ENCODE results near the gene ASTN2.
"Not testable (repeated sequence)": the region's sequence is repeated elsewhere in the genome, so short reads cannot be mapped to it uniquely, and the experiment has no call there.

The ASTN2 gene

DNA sequence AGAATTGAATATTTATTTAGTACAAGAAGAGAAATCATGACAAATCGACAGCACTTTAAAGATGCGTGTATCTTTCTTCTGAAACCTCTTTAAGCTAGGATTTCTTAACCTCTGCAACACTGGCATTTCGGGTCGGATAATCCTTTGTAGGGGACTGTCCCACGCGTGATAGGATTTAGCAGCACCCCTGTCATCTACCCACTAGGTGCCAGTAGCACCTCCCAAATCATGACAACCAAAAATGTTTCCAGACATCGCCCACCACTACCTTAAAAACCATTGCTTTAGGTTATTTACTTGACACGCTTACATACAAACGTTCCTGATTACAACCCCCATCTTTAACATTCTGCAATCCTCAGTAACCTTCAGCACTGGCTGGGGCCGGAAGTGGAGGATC lies 504.7 kb downstream of the ASTN2 start:
- DNase-seq (ENCODE audit: low spot score), result no peak

DNA sequence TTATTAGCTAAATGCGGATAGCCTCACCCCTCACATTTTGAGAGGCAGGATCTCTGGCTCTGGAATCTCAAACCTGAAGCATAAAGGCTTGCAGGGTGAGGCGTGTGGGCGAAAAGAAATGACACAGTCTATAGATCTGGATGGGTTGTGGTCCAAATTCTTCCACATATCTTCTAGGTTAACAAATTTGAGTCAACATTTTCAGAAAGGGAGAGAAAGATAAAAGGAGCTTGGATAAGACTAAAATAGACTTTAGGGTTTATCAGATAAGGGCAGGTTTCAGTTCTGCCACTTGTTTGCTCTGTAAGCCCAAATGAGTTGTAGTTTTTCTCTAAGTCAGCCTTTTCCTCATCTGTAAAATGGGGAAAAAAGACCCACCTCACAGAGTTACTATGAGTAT lies 506.9 kb downstream of the ASTN2 start:
- DNase-seq (ENCODE audit: low spot score), result no peak

DNA sequence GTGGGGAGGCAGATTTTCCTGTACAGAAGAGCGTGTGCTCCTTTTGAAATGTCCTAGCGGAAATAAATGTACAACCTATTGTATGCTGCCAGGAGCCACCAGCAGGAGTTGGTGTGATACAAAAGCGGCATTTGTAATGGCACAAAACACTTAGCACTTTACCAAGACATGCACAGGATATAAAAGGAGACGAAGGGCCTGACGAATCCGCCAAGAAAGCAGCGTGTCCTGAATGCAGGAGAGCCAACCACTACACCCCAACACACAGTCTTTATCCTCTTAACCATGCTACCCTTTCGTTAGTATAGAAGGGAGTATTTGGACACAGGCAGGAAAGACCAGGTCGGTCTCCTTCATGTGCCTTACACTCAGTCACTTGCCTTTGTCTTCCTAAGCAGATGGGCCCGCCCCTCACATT lies 509.7 kb downstream of the ASTN2 start:
- DNase-seq (ENCODE audit: low spot score), result no peak

DNA sequence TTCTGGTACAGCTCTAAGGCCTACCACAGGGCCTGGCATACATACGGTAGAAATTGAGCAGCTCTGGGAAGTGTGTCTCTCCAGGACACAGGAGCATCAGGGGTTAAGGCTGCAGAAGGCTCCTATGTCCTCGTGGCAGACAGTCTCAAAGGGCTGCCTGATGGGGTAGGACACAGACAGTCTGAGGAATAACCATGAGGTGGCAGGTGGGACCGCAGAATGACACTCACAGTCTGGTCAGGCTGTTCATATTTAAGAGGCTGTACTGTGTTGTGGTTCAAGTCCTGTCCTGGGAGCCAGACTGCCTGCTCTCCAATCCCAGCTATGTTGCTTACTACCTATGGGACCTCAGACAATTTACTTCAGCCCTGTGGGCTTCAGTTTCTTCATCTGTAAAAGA lies 510.7 kb downstream of the ASTN2 start:
- DNase-seq (ENCODE audit: low spot score), result no peak

DNA sequence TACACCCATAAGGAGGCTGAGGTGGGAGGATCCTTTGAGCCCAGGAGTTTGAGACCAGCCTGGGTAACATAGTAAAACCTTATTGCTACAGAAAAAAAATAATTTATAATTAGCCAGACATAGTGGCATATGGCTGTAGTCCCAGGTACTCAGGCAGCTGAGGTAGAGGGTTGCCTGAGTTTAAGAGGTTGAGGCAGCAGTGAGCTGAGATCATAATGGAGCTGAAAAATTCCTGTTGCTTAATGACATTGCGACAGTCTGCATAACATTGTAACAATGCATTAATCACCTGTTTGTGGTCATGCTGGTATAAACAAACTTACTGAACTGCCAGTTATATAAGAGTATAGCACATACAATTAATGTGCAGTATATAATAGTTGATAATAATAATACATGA lies 513.6 kb downstream of the ASTN2 start:
- no peak for DNase-seq (ENCODE audit: low spot score)

DNA sequence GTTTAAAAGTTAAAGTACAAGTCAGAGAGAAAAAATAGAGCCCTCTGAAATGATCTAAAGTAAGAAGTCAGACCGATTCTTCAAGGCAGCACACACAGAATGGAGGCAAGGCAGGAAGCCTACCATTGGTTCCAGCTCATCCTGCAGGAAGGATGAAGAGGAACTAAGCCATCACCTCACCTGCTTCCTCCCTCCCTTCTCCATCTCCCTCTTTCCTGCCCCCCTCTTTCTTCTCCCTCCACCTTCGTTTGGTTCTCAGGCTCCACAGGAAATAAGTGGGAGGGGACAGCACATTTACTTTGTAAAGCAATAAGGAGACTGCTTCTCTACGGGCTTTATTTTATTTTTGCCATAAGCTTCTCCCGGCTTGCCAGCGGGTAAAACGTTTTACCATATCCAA lies 514.3 kb downstream of the ASTN2 start:
- DNase-seq (ENCODE audit: low spot score), result no peak

DNA sequence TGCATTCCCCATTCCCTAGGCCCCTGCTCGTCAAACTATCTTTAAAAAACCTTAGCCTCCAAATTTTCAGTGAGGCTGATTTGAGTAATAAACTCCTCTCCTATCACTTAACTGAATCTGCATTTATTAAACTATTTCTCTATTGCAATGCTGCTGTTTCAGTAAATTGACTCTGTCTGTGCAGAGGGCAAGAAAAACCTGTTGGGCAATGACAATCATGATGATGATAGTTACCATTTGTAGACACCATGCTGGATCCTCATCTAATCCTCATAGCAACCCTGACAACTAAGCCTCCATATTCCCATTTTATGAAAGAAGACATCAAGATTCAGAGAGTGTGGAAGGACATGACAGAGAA lies 514.9 kb downstream of the ASTN2 start:
- DNase-seq (ENCODE audit: low spot score), result no peak

DNA sequence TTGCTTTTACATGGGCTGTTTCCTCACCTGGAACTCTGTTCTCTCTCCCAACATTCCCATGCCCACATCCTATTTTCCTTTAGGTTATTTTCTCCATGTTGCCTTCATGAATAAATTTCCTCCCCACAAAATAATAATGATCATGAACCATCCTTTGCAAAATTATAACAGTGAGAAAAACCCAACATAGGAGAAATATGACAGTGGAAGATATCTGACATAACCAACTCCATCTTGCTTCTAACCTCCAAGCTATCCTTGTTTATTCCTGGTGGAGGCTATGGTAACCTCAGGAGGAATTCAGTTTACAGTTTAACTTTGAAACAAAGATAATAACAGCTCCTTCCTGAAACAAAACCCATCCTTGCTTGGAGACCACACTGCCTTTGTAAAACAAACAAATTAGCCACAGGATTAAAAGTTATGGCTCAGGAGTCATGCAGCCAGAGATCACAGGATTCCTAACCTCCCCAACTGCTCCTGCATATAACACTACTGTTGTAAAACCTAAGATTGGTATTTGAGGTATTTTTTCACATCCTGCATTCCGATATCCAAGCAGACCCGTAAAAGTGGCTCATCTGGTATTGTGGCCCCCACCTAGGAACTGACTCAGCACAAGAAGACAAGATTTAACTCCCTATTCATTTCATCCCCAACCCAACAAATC lies 515.4 kb downstream of the ASTN2 start:
- DNase-seq (ENCODE audit: low spot score), result peak; percentile 15

DNA sequence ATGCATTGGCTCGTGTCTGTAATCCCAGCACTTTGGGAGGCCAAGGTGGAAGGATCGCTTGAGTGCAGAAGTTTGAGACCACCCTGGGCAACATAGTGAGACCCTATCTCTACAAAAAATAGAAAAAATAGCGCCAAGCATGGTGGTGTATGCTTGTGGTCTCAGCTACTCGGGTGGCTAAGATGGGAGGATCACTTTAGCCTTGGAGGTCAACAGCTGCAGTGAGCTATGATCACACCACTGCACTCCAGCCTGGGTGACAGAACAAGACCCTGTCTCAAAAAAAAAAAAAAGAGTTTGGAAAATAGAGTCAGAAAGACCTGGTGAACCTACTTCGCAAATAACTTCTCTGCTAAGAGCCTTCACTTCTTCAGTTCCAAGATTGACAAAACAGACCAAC lies 516.7 kb downstream of the ASTN2 start:
- not testable (repeated sequence) for DNase-seq (ENCODE audit: low spot score)

DNA sequence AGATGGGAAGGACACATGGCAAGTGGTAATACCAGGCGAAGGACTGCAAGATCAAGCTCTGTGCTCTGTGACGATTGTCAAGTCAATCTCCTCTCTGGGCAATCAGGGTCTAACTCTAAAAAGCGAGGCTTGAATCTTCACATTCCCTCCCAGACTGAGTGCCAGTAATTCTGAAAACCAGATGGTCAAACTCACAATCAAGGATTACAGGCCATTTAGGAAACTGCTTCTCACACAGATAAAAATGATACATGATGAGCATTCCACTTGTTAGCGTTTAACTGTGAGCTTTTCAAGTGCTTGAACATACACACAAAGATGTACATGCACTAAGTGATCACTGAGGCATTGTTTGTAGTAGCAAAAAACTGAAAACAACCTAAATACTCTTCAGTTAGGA lies 517.7 kb downstream of the ASTN2 start:
- DNase-seq (ENCODE audit: low spot score), result no peak

DNA sequence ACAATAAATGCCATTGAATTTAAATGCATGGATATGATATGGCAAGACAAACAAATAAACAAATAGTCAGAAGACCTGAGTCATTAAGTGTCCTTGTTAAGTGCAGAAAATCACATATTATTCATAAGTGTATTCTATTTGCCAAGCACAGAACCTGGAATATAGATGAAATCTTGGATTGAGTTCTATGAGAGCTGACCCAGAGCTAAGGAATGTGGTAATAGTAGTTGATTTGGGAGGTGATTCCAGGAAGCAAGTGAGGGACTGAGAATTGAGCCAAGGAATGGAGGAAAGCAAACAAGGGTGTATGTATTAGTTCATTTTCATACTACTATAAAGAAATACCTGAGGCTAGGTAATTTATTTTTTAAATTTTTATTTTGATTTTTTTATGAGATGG lies 518.9 kb downstream of the ASTN2 start:
- no peak for DNase-seq (ENCODE audit: low spot score)

DNA sequence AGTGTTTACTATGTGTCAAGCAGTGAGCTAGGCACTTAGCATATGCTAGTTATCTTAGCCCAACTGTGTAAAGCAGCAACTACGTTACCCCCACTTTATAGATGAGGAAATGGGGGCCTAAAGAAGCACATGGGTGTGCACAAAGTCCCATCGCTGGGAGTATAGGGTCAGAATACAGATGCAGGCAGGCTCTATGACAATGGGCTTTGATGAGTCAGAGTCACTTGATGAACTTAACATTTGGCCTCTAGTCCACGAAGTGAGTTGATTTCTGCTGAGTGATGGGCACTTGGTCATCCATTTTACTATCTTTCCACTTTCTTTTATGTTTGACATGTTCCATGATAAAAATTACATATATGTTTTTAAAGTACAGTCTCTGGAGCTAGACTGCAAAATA lies 523.4 kb downstream of the ASTN2 start:
- no peak for DNase-seq (ENCODE audit: low spot score)

DNA sequence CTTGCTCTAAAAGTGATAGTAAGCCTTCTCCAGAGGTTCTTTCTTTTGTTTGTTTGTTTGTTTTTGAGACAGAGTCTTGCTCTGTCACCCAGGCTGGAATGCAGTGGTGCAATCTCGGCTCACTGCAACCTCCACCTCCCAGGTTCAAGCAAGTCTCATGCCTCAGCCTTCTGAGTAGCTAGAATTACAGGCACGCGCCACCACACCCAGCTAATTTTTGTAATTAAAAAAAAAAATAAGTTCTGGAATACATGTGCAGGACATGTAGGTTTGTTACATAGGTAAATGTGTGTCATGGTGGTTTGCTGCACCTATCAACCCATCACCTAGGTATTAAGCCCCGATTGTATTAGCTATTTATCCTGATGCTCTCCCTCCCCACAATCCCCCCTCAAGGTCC lies 526.4 kb downstream of the ASTN2 start:
- DNase-seq (ENCODE audit: low spot score), result not testable (repeated sequence)

DNA sequence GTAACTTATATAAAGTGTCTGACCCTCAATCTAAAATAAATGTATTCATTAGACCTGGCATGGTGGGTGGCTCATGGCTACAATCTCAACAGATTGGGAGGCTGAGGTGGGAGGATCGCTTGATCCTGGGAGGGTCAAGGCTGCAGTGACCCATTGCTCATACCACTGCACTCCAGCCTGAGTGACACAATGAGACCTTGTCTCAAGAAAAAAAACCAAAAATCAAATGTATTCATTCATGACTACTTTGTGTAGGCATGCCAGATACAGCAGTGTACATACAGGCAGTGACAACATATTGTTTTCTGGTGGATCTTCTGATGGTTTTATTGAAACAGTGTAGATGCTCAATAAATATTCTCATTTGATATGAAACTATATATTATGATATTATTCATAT lies 526.8 kb downstream of the ASTN2 start:
- no peak for DNase-seq (ENCODE audit: low spot score)

DNA sequence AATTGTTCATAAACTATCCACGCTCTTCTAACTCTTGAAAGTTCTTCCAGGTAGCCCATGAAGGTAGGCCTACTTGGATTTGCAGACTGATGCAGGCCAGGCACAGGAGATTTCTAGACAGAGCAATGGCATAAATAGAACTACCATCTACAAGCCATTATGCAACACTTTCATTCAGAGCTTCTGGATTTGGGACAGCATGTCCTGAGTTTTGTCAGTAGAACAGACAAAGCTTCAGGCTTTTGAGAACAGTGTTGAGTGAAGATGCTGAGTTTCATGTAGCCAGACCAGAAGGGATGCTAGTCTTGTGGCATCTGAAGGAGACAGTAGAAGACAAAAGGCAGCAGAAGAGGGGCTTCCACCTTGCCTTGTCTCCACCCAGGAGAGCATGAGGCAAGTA lies 531.2 kb downstream of the ASTN2 start:
- no peak for DNase-seq (ENCODE audit: low spot score)

DNA sequence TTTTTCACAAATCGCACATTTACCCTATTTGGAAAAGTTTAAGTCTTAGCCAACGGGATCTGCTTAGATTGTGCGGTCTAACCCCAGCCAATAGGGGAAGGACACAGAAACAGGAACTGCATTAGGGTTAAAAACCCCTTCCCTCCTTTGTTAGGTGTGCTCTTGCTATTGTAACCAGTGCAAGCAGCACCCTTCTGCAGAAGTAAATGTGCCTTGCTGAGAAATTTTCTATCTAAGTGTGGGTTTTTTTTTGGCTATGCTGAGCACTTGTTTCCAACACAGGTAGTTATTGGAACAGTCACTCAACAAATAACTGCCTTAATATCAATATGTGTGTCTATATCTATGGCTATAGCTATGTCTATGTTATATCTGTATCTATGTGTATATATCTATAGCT lies 537.8 kb downstream of the ASTN2 start:
- no peak for DNase-seq (ENCODE audit: low spot score)

DNA sequence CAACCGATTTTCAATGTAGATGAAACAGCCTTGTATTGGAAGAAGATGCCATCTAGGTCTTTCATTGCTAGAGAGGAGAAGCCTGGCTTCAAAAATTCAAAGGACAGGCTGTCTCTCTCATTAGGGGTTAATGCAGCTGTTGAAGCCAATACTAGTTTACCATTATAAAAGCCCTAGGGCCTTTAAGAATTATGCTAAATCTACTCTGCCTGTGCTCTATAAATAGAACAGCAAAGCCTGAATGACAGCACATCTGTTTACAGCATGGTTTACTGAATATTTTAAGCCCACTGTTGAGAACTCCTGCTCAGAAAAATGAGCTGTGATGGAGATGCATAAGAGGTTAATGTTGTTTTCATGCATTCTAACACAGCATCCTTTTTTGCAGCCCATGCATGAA lies 539.3 kb downstream of the ASTN2 start:
- DNase-seq (ENCODE audit: low spot score), result no peak

DNA sequence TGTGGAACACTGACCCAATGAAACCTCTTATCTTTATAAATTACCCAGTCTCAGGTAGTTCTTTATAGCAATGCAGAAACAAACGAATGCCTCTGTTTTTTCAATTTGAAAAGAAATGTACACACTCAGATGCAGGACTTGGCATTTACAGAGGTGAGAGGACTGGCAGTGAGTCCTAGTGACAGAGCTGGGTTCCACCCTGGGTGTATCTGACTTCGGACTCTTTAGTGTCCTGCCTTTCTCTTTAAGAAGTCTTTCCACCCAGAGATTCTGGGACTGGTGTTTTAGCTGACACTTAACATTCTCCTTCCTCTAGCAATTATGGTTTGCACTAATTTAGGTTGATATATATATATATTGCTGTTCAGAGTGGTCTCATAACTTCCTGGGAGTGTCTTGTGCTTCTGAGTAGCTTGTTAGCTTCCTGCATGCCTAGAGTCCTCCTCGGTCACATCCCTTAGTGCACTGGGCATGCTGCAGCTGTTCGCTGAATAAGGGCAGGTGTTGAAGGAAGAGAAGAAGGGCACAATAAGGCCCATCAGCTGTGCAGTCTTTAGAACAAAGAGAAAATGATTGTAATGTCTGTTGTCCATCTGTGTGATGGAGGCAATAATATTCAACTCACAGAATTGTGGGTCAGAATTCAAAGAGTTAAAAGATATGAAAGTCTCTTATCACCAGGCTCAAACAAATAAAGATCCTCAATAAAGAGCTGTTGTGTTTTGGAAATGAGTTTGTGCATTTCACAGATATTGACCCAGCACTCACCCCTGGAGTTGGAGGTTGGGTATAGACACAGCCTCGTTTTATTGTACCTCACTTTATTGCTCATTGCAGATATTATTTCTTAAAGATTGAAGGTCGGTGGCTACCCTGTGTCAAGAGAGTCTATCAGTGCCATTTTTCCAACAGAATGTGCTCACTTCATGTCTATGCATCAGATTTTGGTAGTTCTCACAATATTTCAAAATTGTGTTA lies 540.6 kb downstream of the ASTN2 start:
- DNase-seq (ENCODE audit: low spot score), result no peak

DNA sequence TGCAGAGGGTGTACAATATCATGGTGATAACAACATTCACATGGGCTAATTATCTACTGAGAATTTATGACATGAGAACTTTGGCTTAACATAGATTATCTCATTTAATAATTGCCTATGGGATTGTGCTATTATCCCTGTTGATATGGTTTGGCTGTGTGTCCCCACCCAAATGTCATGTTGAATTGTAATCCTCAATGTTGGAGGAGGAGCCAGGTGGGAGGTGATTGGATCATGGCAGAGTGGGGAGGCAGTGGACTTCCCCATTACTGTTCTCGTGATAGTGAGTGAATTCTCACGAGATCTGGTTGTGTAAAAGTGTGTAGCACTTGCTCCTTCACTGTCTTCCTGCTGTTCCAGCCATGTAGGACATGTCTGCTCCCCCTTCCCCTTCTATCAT lies 541.4 kb downstream of the ASTN2 start:
- no peak for DNase-seq (ENCODE audit: low spot score)

DNA sequence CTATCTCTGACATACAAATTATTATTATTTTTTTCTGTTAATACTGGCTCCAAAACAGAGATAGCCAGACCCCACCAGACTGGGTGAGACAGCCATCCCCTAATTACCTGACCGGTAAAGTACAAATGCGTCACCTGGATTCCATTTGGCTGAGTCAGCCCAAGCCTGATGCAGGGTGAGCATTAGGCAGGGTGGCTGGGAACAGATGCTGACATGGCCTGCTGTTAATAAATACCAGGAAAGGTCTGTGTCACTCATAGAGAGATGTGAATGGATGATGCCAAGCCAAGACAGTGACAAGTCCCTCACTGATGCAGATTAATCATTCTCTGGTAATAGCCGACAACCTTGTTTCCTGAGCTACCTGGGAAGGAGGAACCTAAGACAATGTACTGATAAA lies 544.3 kb downstream of the ASTN2 start:
- DNase-seq (ENCODE audit: low spot score), result no peak

DNA sequence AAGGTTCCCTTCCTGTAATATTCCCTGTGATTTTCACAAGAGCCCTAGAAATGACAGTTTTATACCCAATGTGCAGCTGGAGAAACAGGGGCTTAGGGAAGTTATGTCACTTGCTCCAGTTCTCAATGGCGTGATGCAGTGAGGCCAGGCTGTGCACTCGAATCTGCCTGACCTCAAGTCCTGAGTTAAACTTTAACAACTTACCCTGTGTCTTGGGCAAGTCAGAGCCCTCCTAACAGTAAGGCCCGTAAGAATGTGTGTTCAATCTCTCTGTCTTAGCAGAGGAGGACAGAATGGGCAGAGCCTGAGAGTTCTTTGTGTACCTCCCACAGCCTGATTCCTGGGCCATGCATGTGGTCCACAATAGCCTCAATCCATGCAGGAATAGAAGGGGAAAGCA lies 546.7 kb downstream of the ASTN2 start:
- no peak for DNase-seq (ENCODE audit: low spot score)

DNA sequence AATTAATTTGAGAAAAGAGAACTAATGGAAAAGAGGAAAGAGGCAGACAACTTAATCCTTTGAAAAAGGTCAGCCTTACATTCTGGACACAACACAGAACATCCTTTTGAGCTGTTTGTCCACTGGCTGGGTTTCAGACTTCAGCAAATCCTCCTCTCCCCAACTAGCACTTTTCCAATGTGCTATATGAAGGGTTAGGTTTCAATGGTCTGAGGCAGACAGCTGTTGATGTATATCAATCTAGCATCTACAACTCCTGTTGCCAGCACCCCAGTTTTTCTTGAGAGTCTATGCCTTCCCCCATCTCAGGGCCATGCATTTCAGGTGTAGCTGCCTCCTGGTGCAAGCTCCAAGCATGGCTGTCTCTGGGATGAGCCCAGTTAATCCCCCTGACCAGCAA lies 553.5 kb downstream of the ASTN2 start:
- DNase-seq (ENCODE audit: low spot score), result no peak

DNA sequence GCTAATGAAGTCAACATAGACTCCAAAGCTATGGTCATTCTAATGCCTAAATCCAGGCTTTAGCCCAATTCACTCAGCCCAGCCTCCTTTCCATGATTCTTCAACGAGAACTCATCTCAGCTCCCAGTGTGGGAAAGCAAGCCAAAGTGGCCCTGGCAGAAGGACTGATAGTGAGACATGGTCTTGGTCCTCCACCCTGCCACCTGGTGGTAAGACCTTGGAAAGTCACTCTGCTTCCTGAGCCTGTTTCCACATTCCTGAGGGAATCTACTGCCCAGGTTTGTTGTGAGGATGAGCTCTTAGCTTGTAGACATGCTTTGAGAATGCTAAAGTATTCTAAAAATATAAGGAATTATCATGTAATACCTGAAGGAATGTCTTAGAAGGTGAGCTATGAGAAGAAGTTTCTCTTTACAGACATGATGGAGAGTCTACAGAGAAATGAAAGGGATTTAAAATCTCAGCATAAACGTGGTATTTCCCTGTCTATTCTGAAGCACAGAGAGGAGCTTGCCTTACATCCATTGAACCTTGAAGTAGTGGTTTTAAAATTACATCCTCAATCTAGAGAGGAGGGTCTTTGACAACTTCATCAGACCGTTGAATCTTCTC lies 554.2 kb downstream of the ASTN2 start:
- DNase-seq (ENCODE audit: low spot score), result peak; percentile 79

All from AG08396 (cell line).